ENCODE measurements around the gene MEGF8.
"Not testable (repeated sequence)": the region's sequence is repeated elsewhere in the genome, so short reads cannot be mapped to it uniquely, and the experiment has no call there.

Gene MEGF8

DNA sequence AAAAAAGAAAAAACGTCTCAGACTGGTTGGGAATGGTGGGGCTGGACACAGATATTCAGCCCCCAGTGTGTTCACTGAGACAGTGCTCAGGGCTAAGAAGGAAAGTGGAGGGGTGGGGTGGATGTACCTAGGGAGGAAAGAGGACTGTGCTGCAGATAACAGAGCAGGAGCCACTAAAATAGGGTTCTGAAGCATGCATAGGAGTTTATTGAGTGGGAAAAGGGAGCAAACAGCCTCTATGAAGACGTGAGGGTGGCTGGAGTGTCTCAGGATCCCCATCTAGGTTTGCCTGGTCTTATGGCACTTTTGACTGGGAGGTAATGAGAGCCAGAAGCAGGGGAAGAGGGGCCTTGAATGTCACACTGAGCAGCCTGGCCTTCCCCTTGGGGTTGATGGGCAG is 3.4 kb downstream of the MEGF8 start:
- no peak overlapping the region for H3K4me3 ChIP-seq (ENCODE audit: control insufficient read depth, low read depth, low read length)
- DNase-seq (ENCODE audit: low read depth), result no peak
- TF ChIP-seq, protein P1, sequence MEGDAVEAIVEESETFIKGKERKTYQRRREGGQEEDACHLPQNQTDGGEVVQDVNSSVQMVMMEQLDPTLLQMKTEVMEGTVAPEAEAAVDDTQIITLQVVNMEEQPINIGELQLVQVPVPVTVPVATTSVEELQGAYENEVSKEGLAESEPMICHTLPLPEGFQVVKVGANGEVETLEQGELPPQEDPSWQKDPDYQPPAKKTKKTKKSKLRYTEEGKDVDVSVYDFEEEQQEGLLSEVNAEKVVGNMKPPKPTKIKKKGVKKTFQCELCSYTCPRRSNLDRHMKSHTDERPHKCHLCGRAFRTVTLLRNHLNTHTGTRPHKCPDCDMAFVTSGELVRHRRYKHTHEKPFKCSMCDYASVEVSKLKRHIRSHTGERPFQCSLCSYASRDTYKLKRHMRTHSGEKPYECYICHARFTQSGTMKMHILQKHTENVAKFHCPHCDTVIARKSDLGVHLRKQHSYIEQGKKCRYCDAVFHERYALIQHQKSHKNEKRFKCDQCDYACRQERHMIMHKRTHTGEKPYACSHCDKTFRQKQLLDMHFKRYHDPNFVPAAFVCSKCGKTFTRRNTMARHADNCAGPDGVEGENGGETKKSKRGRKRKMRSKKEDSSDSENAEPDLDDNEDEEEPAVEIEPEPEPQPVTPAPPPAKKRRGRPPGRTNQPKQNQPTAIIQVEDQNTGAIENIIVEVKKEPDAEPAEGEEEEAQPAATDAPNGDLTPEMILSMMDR (conservative IDR thresholded peaks at IDR 0.05; ENCODE audit: control insufficient read depth, insufficient read depth, low read depth, low read length), result no peak

DNA sequence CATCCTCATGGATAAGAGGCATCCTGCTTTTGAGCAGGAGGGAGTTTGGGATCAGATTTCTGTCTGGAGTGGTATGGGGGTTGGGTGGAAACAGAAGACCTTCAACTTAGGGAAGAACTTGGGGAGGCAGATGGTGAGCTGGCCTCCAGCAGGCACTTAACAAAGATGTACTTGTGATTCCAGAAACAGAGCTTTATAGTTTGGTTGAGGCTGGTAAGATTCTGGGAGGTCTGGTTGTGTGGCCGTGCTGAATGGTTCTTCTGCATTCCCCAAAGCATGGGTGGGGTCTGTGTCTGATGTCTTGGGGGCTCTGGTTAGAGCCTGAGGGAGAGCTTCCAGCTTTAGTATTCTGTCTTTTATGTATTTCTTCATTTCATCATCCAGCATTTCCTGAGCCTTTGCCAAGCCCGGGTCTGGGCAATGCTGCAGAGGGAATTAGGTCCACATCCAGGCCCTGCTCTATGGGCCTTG is 4.8 kb downstream of the MEGF8 start:
- TF ChIP-seq, protein P1 (conservative IDR thresholded peaks at IDR 0.05; ENCODE audit: control insufficient read depth, insufficient read depth, low read depth, low read length), result no peak
- no peak for DNase-seq (ENCODE audit: low read depth)
- H3K4me3 ChIP-seq (ENCODE audit: control insufficient read depth, low read depth, low read length), result no peak overlapping the region

DNA sequence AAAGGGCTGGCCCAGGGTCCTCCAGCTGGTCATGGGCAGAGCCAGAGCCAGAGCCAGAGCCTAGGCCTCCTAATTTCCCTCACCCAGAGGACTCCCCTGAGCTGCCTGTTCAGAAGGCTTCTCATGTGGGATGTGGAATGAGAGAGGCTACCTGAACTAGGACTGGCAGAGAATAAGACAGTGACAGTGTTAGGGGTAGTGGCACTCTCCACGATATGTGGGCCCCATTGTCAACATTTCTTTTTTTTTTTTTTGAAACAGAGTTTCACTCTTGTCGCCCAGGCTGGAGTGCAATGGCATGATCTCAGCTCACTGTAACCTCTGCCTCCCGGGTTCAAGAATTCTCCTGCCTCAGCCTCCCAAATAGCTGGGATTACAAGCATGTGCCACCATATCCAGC is 5.9 kb downstream of the MEGF8 start:
- DNase-seq (ENCODE audit: low read depth); H3K4me3 ChIP-seq (ENCODE audit: control insufficient read depth, low read depth, low read length): not testable (repeated sequence)

DNA sequence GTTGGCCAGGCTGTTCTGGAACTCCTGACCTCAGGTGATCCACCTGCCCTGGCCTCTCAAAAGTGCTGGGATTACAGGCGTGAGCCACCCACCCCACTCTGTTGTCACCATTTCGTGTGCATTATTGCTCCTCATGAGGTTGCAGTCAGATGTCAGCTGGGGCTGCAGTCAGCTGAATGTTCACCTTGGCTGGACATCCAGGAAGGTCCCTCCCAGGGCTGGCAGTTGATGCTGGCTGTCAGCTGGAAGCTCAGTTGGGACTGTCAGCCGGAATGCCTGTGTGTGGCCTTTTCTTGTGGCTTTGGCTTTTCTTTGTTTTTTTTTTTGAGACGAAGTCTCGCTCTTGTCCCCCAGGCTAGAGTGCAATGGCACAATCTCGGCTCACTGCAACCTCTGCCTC is 6.6 kb downstream of the MEGF8 start:
- TF ChIP-seq, protein P1 (conservative IDR thresholded peaks at IDR 0.05; ENCODE audit: control insufficient read depth, insufficient read depth, low read depth, low read length), result no peak

DNA sequence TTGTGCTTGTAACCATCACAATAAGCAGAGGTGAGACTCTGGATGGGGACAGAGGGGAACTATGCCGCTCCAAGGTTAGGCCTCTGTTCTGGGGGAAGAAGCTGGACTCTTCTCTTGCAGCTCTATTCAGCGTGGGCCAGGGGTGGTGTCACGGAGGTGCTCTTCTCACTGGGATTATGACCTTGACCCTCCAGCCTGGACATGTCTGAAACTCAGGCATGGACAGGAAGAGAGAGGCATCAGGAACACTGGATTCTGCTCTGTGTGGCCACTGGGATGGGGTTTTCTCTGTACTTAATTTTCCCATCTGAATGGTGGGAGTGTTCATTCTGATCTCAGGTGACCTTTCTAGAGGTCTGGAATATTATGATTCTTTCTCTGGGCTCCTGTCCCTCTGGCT is 7.6 kb downstream of the MEGF8 start:
- TF ChIP-seq, protein P1 (conservative IDR thresholded peaks at IDR 0.05; ENCODE audit: control insufficient read depth, insufficient read depth, low read depth, low read length), result no peak
- DNase-seq (ENCODE audit: low read depth), result no peak

More for the DNA sequence above, 6.6 kb downstream of the MEGF8 start:
- no peak overlapping the region for H3K4me3 ChIP-seq (ENCODE audit: control insufficient read depth, low read depth, low read length)
- no peak for DNase-seq (ENCODE audit: low read depth)

DNA sequence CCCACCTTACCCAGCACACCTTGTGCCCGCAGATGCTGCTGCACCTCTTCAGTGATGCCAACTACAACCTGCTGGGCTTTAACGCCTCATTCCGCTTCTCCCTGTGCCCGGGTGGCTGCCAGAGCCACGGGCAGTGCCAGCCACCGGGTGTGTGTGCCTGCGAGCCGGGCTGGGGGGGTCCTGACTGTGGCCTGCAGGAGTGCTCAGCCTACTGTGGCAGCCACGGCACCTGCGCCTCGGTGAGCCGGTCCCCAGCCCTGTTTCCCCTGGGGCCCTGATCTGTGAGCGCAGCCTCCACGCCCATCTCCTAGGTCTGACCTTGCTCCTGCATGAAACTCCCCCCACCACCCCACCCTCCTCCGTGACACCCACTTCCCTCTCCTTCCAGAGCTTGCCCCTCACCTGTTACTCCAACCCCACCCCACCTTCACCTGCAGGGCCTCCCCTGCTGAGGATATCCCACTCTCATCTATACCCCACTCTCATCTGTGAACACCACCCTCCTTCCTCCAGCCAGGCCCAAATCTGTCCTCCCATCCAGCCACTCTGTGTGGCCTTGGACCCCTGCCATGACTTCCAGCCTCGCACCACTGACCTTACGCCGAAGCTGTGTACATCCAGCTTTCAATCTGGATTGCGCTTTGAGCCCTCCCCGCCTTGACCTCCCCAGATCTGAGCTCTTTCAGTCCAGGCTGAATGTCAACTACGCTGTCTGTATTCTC is 8.7 kb downstream of the MEGF8 start:
- no peak overlapping the region for H3K4me3 ChIP-seq (ENCODE audit: control insufficient read depth, low read depth, low read length)
- TF ChIP-seq, protein P1 (conservative IDR thresholded peaks at IDR 0.05; ENCODE audit: control insufficient read depth, insufficient read depth, low read depth, low read length), result no peak

More for the DNA sequence above, 7.6 kb downstream of the MEGF8 start:
- no peak overlapping the region for H3K4me3 ChIP-seq (ENCODE audit: control insufficient read depth, low read depth, low read length)

DNA sequence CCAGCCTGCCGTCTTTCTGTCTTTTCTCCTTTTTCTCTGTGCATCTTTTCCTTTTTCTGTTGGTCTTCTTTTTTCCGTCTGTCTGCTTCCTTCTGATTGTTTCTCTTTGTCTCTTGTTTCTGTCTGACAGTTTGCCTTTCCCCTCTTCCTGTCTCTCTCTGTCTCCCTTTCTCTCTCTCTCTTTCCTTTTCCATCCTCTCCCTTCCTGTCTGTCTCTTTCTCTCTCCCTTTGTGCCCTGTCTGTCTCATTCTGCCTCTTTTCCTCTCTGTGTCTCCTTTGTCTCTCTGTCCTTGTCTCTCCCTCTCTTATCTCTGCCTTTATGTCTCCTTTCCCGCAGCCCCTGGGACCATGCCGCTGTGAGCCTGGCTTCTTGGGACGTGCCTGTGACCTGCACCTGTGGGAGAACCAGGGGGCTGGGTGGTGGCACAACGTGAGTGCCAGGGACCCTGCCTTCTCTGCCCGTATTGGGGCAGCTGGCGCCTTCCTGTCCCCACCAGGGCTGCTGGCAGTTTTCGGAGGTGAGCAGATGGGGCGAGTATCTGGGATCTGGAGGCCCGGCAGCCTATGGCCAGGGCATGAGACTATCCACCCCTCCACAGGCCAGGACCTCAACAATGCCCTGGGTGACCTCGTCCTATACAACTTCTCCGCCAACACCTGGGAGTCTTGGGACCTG is 9.4 kb downstream of the MEGF8 start:
- H3K4me3 ChIP-seq (ENCODE audit: control insufficient read depth, low read depth, low read length), result no peak overlapping the region
- TF ChIP-seq, protein P1 (conservative IDR thresholded peaks at IDR 0.05; ENCODE audit: control insufficient read depth, insufficient read depth, low read depth, low read length), result no peak
- no peak for DNase-seq (ENCODE audit: low read depth)

More for the DNA sequence above, 8.7 kb downstream of the MEGF8 start:
- DNase-seq (ENCODE audit: low read depth), result no peak
